Left forelimb (tissue), 1 donor: ENCODE data around the gene FZR1.
A peak's percentile ranks its signal among the peaks of the same experiment; 100 is the strongest.
"Not testable (repeated sequence)": the region's sequence is repeated elsewhere in the genome, so short reads cannot be mapped to it uniquely, and the experiment has no call there.

Source experiments
- DNase-seq: peaks from one replicate; pipeline ENCODE4 v3.0.0-alpha.2; 2018; ENCODE audit warnings: low spot score

The FZR1 gene

DNA sequence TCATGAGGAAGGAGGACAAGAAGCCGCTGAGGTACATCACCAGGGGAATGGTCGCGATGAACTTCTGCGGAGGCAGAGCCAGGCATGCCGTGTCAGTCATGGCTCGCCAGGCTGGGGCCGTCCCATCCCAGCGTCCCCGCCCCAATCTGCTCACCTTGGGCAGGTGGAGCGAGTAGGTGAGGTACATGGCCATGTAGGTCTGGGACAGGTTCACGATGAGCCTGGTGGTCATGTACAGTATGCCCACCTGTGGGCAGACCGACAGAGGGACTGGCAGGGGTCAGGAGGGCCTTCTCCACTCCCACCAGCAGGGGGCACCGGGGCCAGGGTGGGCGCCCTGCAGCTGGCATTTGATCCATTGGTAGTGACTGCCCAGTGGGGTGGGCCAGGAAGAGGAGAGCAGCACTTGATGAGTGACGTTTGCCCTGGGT, 41.2 kb downstream of the FZR1 start:
- no peak for DNase-seq

DNA sequence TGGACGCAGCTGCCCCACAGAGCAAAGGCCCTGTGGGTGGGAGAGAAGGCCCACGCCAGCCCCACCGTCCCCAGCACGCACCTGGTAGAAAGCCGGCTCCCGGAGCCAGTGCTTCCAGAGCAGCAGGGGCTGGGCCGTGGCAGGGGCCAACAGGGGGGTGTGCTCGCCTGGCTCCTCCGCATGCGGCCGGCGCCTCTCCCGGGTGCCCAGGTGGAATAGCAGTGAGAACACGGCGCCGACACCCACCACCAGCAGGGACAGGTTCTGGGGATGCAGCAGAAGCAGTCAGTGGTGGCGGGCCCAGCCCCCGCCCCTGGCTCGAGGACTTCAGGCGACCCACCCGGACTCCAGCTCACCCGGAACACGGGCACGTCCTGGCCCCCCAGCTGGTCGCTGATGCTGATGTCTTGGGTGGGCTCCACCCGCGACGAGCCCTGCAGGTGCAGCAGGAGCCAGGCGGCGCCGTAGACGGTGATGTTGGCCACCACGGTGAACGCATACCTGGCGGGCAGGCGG, 41.7 kb downstream of the FZR1 start:
- no peak for DNase-seq

DNA sequence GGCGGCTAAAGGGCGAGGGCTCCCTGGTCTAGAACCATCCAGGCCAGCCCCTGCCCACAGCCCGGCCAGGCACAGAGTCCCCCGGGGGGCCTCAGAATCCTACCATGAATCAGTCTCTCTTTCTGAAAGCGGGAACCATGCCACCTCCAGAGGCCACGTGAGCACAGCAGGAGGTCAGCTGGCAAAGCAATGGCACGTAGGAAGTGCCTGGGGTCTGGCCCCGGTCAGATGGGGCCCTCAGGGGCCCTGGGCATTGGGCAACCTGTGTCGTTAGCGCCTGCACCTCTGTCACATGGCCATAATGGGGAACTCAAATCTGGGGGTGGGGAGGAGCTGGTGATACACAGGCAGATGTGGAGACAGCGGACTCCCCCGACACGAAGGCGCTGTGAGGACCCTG, 42.5 kb downstream of the FZR1 start:
- no peak for DNase-seq

DNA sequence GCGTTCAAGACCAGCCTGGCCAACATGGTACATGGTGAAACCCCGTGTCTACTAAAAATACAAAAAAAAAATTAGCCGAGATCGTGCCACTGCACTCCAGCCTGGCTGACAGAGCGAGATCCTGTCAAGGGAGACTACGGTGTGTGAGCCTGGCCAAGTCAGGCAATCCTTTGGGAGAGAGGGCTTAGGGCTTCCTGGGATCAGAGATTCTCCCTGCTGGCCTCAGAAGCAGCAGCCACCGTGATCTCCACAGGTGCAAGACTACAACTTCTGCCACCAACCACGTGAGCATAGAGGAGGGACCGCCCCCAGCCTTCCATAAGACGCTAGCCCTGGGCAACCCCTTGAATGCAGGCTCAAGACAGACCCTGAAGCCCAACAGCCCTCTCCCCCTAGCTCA, 43.7 kb downstream of the FZR1 start:
- DNase-seq: no peak

DNA sequence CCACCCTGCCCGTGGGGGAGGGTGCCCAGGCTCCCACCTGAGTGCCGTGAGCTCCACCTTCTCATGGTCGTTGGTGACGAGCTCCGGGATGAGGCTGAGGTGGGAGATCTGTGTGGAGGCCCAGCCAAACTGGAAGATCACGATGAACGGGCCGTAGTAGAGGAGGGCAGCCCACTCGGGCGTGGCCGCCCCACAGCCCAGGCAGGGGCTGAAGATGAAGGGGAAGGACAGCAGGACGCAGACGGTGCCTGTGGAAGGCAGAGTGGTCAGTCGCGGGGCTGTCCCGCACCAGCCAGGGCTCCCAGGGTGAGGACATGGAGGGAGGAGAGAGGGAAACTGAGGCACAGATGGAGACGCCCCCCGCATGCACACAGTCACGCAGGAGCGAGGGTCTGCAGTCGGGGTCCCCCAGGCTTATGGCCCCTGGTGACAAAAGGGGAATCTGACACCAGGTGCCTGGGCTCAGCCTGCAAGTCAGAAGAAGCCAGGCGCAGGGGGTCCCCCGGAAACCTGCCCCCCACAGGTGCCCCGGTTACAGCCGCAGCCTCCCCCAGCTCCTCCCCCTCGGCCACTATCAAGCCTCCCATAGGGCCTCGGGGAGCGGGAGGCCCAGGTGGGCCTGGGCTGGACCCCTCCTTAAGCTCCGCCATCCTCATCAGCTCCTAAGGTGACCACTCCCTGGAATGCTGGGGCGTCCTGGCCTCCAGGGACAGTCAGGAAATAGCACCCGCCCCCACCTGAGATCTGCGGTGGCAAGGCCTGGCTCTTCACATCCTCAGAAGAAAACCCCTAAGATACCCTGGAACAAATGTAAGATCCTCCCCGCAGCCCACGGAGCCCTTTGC, 45.1 kb downstream of the FZR1 start:
- DNase-seq: no peak

DNA sequence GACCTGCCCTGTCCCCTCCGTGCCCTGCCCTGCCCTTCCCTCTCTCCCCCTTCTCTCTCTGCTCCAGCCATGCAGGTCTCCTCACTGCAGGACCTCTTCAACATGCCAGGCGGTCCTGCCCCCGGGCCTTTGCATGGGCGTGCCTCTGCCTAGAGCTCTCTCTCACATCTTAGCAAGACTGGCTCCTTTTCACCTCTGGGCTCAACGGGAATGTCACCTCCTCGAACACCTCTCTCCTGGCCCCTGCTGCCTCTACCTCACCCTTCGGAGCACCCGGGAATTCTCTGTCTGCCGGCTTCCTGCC, 45.6 kb downstream of the FZR1 start:
- DNase-seq: no peak

DNA sequence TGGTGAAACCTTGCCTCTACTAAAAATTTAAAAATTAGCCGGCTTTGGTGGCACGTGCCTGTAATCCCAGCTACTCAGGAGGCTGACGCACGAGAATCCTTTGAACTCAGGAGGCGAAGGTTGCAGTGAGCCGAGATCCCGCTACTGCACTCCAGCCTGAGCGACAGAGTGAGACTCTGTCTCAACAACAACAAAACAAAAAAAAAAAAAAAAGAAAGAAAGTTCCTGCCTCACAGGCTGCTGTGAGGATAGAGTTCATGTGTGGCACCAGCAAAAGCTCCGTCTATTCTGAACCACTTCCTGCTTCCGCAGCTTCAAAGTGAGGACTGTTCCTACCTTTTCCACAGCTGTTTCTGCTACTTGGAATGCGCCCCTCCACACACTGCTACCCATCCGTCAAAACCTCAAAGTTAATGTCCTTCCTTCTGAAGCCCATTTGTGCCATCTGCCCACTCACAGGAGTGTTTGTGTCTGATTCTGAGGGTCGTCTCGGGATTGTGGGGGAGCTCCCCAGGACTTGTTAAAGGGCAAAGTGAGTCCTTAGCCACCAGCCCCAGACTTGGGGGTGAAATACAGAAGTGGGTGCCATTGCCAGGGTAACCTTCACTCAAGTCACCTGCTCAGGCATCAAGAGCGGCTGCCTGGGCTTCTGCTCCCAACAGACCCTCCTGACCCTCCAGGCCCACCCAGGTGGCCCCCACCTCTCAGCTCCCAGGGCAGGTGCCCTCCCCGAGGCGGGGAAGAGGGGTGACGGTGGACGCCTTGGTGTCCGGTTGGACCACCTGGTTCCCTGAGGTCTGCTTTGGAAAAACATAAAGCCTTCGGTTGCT, 48.4 kb downstream of the FZR1 start:
- no peak for DNase-seq

DNA sequence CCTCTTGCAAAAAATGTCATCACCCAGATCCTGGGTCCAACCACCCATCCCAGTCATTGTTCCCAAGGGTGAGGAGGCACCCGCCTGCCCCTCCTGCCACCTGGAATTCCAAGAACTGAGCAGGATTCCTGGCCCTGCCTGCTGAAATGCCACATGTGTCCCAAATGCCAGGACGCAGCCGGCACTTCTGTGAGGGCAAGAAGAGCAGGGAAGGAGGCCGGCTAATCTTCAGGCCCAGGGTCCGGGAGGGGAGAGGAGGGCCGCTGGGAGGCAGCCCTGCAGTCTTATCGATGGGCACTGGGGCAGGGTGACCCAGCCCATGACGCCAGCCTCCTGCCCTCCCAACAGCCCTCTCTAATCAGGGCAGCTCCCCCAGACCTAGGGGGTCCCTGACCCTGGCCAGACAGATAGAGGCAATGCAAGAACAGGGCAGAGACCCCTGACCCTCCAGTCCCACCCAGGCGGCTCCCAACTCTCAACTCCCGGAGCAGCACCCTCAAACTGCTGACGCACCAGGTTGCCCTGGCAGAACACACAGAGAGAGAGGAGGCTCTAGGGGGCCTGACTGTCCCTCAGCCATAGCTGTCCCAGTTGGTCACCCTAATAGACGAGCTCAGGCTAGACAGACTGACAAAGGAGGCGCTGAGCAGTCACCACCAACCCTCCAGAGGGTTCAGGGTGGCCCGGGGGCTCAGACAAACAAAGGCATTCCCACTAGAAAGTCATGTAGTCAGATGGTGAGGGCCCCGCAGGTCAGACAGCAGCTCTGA, 49.7 kb downstream of the FZR1 start:
- DNase-seq: no peak

DNA sequence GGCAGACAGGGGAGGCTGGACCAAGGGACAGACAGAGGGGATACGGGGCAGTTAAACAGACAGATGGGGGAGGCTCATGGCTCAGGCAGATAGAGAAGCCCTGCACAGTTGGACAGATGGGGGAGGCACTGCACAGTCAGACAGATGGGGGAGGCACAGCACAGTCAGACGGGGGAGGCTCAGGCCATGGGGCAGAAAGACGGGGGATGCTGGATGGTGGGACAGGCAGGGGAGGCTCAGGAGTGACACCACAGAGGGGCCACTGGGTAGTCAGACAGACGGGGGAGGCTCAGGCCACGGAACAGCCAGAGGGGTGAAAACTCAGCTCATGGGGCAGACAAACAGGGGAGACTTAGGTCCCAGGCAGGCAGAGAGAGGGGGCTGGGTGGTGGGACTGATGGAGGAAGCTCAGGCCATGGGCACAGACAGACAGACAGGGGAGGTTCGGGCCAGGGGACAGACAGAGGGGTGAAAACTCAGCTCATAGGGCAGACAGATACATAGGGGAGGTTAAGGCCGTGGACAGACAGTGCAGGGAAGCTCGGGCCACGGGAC, 50.4 kb downstream of the FZR1 start:
- DNase-seq: no peak

DNA sequence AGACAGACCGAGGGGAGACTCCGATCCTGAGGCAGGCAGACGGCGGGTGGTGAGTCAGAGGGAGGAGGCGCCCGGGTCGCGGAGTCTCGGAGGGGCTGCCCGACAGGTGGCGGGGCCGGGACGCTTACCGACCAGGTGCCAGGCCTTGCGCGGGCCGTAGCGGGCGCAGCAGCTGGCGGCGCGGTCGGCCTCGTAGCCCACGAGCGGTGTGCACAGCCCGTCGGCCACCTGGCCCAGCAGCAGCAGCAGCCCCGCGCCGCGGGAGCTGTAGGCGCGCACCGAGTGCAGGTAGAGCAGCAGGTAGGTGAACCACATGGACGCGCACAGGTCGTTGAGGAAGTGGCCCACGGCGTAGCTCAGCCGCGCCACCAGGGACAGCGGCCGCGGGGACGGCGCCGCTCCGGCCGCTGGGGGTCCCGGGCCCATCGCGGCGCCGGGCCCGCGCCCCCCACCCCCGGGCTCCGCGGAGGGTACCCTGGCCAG, 50.9 kb downstream of the FZR1 start:
- DNase-seq: no peak

DNA sequence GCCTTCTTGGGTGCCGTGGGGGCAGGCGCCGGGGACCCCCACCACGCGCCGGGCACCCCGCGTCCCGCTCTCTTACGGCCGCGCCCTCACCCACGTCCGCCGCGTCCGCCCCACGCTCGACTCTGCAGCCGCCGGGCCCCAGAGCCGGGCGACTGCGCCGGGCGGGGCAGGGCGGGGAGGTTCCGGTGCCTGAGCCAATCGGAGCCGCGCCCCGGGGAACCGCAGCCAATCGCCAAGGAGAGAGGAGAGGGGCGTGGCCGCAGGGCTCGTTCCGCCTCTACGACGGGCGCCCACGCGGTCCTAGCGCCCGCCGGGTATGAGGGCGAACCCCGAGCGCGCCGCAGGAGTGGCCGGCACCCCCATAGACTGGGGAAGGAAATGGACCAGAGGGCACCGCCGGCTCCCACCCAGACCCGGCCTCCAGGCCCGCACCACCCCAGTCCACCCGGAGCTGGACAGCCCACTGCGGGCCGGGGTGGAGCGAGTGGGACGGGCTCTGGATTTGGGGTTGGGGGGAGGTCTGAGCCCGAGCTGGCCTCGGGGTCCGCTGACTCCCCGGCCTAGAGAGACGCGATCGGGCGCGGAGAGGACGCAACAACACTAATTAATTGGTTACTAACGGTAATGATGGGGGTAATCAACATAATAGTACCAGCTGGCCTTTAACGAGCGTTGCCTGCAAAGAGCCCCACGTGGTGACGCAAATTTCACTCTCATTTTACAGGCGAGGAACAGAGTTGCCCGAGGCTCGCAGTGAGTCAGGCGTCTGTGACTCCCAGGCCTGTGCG, 51.5 kb downstream of the FZR1 start, which contains the start of gene MFSD12:
TSS of gene MFSD12 (minus strand) at position 126 of the 788 bp plus-strand sequence. CDS start 183 bp downstream, outside the sequence.
- peak; percentile 96 for DNase-seq

DNA sequence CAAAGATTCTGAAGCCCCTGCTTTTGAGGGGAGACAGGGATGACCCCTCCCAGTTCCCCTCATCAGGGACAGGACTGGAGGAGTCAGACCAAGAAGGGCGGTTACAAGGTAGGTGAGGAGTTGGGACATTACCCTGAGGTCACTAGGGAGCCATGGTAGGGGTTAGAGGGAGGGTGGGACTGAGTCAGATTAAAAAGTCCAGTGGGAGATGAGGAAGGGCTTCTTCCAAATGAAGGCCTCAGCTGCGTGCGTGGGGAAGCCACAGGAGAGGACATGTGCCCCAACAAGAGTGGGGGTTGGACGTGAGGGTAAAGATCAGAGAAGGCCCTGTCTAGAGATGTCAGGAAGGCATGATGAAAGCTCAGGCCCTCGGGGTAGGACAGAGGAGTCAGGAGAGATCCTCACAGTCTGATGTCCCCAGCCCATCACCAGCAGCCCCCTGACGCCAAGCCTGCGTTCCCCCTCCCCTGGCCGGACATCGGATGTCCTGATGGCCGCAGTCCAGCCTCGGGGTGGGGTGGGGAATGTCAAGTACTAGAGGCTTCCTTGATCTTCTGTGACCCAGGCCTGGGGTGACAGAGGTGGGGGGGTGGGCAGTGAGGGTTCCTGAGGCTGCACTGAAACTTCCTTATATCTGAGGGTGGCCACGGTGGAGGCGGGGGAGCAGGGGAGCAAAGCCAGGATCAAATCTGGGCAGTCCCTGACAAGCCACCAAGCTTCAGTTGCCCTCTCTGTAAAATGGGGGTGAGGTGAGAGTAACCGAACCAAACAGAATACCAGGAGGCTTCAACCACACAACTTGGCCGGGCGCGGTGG, 57.8 kb downstream of the FZR1 start:
- no peak for DNase-seq

DNA sequence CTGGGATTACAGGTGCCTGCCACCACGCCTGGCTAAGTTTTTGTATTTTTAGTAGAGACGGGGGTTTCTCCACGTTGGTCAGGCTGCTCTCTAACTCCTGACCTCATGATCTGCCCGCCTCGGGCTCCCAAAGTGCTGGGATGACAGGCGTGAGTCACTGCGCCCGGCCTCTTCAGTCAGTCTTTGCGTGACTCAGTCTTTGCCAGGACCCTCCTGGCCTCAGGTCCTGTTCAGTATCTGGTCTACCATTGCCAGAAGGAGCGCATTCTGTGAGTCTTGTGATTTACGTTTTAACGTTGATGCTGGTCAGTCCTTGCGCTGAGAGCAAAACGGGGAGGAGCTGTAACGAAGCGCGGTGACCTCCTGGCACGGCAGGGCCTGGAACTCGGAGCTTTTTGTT, 59.0 kb downstream of the FZR1 start:
- no peak for DNase-seq

DNA sequence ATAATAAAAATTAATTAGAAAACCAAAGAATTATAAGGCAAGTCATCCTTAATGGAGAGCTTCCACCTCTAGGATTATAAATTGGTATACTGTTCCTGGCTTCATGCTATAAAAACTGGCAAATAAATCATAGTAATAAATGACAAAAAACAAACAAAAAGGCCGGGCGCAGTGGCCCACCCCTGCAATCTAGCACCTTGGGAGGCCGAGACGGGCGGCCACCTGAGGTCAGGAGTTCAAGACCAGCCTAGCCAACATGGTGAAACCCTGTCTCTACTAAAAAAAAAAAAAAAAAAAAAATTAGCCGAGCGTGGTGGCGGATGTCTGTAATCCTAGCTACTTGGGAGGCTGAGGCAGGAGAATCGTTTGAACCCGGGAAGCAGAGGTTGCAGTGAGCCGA, 63.9 kb downstream of the FZR1 start:
- not testable (repeated sequence) for DNase-seq

DNA sequence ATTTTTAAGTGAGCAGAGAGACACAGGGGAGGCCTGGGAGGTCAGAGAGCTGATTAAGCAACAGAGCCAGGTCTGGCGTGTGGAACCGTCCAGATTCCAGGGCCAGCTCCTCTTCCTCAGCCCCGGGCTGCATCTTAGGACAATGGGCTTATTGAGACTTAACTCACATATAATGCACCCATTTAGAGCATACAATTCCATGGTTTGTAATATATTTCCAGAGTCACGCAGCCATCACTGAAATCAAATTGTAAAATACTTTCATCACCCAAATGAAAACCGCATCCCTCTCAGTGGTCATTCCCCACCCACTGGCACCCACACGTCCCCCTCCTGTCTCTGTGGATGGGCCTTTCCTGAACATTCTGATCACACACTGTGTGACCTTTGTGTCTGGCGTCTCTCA, 64.5 kb downstream of the FZR1 start:
- DNase-seq: no peak

DNA sequence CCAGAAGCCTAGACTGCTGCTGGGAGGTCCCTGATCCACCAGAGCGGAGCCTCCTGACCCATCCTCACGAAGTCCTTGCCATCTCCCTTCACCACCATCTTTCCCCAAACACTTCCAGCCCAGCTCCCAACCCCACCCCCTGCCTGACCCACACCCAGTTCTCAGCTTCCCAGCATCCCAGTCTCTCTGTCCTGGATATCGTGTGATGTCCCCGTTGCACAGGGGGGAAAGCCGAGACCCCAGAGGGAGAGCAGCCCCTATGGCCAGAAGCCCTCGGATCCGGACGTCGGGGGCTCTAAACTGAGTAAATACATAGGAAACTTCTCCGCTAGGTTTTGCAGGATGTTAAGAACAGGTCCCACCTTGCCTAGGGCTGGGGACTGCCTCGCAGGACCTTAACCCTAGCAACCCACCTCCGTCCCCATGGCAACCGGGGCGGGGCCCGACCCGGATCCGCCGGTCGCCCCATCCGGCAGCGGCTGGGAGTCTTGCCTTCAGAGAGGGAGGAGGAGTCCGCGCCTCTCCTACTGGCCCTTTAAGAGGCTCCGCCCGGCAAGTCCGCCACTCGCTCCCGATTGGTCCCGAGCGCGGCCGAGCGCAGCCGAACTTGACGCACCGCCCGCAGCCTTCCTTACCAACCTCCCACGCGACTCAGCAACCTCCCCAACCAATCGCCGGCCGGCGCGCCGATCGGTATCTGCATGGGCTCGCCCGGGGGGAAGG, 66.2 kb downstream of the FZR1 start:
- peak; percentile 99 for DNase-seq

DNA sequence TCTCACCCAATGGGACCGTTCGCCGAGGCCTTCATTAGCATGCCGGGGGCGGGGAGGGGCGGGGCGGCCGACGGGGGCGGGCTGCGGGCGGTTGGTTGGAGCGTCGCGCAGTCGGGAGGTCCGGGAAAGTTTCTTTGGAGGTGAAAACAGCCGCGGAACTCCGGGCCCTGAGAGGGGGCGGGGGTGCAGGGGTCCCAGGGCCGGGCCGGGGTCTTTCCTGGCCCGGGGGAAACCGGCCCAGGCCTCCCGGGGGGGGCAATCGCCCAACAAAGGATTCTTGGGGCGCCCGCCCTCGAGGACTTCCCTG, 66.7 kb downstream of the FZR1 start, which contains the start of gene HMG20B:
TSS of gene HMG20B (plus strand) at position 90 of the 307 bp plus-strand sequence. CDS start 366 bp downstream, outside the sequence.
- DNase-seq: no peak

DNA sequence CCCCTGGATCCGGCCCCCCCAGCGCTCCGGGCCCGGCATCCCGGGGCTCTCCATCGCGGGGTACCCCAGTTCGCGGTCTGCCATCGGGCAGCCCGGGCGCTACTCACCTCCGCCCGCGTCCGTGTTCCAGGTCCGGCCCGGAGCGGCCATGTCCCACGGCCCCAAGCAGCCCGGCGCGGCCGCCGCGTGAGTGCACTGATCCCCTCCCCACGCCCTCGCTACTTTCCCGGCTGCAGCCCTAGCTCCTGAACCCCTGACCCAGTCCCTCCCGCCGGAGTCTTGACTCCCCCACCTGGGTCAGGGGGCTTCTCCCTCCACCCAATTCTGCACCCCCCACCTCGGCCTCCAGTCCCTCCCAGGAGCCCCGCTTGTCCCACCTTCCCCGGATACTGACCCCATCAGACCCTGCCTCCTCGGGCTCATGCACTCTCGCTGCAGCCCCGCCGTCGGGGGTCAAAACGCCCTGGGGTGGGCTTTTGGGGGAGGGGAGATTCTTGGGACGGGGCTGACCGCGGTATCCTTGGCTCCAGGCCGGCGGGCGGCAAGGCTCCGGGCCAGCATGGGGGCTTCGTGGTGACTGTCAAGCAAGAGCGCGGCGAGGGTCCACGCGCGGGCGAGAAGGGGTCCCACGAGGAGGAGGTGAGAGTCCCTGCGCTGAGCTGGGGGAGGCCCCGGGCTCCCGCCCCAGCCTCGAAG, 67.2 kb downstream of the FZR1 start:
- no peak for DNase-seq
